Fibroblast of gingiva (primary cell): ENCODE data around the gene PCDH7.

ENCODE experiments used
- DNase-seq: peaks from one replicate; pipeline ENCODE4 v3.0.0-alpha.2; 2011; ENCODE audit warnings: low read depth

PCDH7 gene

DNA sequence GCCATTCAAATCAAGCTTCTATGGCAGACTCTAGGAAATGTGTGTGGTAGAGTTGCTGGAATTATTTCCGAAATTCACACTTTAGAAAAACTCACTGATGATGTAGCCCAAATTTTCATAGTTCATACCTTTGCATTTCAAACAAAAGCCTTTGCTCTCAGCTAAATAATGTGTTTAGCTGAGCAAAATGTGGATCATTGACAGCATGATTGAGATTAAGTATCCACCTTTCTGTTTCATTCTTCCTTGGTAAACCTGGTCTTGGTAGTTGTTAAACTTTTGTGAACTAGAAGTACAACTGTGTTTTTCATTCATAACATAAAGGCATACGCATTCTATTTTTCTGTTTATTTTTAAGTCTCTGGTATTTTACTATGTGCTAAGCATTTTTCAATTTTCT, 7.2 kb downstream of the PCDH7 start:
- no peak for DNase-seq

DNA sequence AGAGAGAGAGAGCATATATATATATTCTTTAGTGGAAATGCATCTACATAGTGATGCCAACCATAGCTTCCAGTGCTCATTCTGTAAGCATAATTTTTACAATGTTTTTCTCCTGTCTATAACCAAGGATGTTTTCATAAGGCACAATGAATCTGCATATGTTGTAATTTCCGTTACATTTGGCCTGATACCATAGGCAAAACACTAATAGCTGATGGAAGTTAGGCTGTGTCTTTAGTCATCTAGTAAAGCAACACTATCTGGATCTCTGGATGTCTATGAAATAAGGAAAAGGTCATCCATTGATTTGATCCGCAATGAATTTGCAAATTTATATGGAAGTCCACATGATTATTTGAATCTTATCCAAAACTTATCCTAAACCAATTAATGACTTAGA, 8.1 kb downstream of the PCDH7 start:
- no peak for DNase-seq

DNA sequence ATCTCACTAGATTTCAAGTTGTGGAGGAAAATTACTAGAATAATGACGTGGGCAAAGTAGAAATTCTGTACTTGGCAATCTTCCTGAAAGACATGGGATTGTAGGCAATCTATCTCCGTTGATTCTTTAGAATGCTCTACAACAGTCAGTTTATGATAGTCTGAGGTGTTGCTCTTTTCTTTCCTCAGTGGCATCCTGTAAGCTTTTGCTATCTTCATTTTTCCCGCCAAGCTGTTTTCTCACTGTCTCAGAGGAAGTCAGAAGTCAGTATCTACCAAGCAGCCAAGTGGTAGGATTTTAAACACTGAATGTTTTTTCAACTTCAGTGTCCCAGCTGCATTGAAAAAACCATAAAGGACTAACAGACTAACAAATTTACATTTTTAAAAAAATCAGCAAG, 23.7 kb downstream of the PCDH7 start:
- no peak for DNase-seq

DNA sequence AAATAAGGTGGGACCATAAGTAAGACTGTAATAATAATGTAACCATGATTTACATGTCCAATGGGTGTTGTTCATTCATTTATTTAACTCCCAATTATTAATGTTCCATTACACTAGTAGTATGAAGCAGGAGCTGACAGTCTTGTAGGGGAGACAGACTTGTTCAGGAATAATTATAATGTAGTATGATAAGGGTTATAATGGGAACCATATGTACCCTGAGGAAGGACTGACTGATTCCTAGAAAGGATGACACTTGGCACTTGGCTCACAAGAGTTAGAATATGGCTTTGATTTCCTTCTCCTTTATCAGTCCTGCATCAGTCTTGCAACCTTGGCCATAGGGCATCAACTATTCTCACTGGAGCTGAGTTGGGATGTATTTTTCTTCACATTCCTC, 24.2 kb downstream of the PCDH7 start:
- no peak for DNase-seq

DNA sequence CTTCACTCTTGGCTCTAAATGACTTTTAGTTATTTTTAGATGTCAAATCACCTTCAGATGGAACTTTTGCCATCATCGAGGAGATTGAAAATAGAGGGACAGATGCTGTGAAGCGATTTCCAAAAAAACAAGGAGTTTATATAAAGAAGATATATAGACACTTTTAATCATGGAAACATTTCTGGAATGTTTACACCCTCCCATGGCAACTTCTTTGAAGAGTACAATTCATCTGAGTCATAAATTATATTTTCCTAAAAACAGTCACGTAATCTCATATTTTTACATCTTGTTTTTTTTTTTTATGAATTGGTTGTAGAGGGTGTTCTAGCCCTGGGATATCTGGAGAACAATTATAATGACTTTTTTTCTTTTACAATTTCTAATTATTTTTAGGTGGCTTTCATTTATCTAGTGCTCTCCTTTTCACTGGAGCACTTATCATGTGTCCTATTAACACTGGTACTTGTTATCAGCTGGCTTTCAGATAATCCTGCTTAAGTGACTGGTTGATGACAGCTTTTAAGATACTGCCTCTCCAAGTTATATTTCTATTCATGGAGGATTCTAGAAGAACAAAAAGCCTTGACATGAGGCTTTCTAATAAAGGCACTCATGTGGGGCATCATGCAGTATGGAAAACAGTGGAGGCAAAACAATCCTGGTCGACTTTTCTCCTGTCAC, 24.9 kb downstream of the PCDH7 start:
- no peak for DNase-seq

DNA sequence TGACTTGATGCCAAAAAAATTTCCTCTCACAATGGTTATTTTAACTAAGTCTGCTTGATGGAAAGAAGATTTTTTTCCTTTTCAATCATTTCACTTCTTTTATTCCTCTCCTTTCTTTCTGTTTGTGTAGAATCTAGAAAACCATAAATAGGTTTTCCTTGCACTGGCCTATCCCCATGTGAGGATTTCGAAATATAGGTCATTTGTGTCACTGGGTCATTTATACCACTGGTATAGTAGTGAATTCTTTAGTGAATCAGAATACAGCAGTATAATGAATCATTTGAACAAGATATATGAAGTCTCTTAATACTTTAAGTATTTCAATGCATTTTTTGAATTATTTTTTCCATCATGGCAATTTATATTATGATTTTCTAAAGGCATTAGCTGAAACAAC, 26.6 kb downstream of the PCDH7 start:
- no peak for DNase-seq

DNA sequence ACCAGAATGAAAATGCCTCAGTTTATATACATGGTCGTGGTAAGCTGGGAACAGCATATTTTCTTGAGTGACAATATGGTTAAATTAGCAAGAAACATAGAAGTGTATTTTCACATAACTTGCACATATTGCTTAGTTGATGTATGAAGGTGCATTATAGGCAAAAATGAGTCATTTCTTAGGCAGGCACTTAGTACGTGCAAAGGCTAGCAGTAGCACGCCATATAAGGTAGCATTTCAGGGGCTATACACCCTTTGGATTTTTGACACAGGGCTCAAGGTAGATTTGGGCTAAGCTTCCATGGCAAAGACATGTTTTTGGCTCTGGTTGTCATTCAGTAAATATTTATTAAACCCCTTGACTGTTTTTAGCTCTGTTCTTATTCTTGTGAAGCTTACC, 33.1 kb downstream of the PCDH7 start:
- DNase-seq, result no peak

DNA sequence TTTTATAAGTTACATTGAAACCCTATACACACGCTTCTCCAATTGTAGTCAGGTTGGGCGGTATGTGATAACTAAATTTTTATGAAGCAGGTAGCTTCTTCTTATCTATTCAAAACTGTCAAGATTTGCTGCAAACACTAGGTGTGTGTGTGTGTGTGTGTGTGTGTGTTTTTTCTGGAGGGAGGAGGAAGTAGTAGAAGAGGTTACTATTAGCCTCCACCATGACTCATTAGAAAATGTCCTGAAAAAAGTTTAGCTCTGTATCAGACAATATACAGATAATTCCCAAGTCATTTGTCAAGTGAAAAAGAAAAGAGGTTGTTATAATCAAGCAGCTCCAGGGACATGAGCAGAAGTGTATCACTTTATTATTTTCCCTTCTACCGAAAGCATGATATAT, 33.9 kb downstream of the PCDH7 start:
- DNase-seq, result no peak

DNA sequence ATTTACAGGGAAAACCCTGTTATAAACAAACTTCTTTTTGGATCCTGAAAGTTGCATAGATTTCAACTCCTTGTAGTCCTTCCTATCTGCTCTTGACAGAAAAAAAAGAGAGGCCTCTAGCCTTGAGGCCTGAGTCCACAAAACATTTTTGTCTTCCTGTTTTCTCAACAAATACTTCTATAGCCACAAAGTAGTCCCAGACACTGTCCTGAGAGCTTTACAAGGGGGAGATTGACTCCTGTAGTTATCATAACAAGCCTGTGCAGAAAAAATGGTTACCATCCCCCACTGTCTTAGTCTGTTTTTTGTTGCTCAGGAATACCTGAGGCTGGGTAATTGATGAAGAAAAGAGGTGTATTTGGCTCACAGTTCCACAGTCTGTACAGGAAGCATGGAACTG, 35.2 kb downstream of the PCDH7 start:
- no peak for DNase-seq

DNA sequence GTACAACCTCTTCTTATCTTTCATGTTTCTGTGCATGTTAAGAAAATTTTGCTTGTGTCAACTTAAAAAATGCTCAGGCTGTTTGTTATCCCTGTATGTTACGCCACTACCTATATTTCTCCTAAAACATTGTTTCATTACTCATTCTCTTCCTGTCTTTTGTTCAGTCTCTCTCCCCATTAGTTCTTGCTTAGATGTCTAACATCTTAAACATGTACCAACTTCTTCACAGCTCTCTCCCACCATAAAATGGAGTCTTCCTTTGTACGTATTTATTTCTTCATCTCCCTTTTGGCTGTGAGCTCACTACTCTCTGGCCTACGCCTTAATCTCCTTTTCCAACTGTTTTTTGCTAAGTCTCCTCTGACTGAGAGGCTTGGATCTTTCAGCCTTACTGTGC, 36.4 kb downstream of the PCDH7 start:
- no peak for DNase-seq

DNA sequence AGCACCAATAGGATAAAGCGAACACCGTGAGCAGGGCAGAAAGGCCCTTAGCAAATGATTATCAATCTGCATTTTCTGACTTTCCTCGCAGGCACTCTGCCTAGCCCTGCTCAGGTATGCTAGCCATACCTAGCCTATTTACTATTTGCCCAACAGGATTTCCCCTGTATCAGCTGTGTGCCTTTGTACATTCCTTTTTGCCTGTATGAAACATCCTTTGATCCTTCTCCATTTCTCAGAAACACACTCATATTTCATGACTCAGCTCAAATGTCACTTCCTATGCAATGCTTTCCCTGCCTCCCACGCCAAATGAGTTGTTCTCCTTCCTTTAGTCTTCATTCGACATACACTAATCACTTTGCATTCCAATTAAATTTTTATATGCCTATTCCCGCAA, 37.2 kb downstream of the PCDH7 start:
- DNase-seq, result peak; percentile 49

DNA sequence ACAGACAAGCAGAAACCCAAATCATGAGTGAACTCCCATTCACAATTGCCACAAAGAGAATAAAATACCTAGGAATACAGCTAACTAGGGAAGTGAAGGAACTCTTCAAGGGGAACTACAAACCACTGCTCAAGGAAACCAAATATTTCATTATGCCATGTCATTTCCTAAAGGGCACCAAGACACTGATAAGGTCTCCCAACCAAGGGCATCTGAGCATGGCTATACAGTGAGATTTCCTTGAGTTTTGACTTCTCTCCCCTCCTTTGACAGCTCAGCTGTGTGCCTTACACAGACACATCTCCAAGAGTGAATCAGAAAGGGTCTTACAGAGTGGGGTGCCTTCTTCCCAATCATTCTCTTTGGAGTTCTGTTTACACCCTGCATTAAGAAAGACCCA, 40.4 kb downstream of the PCDH7 start:
- DNase-seq, result no peak

DNA sequence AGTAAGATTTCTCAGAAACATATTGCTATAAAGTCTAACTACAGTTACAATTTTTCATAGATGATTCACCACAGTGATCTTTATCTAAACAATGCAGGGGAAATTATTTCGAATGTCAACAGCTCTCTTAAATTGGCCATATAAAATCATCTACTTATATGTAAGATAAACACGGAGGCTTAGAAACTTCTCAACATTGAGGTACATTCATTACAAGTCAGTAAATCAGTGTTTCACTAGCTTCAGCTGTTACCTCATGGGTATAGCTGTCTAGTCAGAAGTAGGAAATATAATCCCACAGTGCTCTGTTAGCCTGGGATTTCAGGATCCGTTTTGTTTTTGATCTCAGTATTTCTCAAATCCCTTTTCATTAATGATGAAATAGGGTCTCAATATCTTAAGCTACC, 43.2 kb downstream of the PCDH7 start:
- peak; percentile 14 for DNase-seq

DNA sequence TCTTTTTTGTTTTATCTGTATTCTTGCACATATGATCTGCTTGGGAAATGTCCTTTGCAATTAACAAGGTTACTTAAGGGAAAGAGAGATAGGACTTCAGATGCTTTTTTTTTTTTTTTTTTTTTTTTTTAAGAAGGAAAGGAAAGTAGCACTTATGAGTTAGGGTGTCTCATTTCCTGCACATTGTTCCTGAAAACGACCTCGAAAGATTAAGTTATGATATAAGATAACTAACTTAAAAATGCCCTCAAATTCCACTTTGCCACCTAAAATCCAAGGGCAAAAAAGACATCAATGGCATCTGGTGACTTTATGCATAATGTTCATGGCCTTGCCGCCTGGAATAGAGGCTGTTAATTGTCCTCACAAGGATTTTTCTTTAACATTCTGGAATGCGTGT, 44.9 kb downstream of the PCDH7 start:
- DNase-seq, result no peak

DNA sequence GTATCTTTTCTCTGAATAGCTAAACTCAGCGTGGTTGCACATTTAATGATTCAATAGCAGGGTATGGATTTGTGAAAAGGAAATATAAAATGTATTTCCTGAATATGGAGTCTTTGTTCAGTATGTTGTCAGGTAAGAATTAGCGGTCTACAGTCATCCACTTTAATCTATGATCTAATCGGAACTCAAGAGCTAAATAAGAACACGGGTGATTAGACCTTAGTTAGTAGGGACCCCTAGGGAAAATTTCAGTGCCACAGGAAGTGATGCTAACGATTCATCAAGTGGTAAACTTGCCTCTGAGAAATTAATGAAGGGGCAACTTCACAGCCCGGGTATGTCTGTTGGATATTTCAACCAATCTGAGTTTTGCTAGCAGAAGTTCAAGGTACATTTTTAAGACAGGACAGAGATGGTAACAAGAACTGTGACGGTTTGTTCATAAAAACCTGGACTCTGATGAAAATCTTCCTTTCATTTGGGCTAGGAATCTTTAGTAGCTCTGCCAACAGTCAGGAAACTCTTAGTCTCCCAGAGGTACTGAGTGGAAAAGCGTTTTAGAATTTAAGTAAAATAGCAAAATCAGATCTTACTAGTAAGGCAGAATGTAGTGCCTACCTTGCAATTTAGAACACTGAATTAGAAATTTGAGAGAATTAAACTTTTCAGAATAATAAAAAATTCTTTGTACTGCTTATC, 47.1 kb downstream of the PCDH7 start:
- DNase-seq, result no peak

DNA sequence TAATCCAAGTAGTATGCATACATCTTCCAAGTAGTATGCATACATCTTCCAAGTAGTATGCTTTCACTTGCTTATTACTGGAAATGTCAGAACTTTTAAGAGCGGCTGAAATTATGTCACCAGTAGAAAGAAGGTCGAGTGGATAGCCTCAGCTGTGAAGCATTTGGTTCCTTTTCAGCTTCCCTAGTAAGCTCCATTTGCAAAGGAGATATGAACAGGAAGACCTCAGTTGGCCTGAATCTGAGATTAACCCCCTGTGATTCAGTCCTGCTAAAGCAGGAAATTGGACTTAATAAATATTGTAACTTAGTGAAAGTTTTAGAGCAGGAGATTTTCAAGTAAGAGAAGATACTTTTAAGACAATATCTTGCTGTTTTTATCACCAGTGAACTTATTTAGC, 48.1 kb downstream of the PCDH7 start:
- no peak for DNase-seq

DNA sequence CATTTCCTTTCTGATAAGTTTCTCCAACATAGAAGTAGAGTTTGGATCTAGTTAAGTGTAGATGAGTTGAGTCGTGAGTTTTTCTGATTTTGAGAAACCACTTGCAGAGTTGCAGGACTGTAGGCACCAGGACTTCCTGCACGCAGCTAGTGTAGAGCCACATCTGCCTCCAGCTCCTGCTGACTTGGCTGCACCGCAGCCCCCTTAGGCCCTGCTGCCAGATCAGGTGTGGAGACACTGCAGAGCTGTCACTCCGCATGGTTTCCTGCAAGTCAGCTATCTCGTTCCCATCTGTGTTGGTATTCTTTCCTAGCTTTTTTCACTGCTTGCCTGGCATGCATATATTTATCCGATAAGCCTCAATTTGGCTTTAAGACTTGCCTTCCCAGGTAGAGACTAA, 48.9 kb downstream of the PCDH7 start:
- DNase-seq, result no peak

DNA sequence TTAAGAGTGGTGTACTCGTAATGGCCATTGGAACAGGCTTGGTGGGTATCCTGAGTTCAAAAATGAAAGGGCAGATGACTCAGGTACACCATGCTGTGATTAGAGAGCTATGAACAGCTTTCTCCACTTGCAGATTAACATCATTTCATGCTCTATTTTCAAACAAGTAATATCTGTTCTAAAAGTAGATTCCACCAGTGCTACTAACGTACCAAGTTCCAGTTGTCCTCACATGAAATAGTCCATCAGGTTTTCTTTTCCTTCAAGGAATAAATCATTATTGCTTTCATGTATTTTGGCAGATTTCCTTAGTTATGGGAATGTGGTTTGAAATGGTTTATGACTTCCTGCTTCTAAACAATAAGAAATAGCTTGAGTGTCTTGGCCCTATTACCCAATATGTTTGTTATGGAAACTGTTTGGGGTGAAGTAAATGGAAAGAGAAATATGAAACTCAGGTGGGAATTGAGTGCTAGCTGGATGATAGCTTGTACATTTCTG, 49.9 kb downstream of the PCDH7 start:
- peak; percentile 64 for DNase-seq

DNA sequence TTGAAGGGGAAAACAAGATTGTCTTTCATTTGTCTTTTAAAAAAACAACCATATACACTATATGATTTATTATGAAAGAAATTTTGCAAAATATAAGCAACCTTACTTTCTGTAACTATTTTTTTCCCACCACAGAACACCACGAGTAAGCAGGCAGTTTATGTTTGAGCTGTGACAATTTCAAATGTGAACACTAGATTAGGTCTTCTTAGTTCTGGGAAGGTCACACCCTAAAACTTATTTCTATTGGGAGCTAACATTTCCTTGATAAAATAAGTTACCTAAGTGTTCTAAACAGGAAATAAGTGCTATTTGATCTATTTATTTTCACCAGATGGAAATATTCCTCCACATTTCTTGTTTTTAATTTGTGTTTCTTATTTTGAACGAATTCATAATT, 50.6 kb downstream of the PCDH7 start:
- no peak for DNase-seq

DNA sequence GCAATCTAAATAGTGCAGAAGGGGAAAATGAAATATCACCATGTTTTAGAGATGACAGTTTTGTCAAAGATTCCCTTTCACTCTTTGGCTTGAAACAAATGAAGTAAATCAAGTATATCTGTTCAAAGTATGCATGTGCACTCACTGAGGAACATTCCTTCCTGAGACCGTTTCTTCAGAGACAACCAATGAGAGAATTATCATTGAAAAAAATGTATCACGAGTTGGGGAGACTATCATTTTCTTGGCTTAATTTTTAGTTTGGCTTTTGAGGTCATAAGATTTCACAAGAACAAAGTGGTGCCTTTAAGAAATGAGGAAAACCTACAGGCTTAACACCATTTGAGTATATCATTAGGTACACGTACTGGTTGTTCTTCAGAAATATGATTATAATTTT, 56.3 kb downstream of the PCDH7 start:
- DNase-seq, result no peak

DNA sequence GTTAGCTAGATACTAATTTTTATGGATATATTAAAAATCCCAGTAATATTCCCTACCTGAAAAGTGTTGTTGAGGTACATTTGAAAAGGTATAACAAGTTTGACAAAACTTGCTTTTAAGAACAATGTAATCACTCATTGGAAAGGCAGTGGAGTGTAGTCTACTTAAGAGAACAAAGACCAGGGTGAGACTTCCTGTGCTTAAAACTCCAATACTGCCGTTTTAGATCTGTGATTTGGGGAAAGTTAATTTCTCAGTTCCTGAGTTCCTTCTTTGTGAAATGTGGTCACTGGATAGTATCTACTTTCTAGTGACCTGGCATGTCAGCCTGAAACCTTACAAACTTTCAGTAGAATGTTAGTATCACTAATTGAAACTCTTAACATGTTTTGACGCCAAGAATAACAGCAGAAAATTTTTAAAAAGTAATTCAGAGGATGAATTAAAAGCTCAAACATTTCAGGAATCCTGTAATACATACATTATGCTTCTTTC, 56.8 kb downstream of the PCDH7 start:
- DNase-seq, result no peak
